Ecto neural progenitor cell (in vitro differentiated cells): Measurements from ENCODE around the gene GSN.

Source experiments
- DNase-seq: peaks from one replicate; pipeline ENCODE4 v3.0.0-alpha.2; 2018; ENCODE audit warnings: low spot score

The GSN gene

DNA sequence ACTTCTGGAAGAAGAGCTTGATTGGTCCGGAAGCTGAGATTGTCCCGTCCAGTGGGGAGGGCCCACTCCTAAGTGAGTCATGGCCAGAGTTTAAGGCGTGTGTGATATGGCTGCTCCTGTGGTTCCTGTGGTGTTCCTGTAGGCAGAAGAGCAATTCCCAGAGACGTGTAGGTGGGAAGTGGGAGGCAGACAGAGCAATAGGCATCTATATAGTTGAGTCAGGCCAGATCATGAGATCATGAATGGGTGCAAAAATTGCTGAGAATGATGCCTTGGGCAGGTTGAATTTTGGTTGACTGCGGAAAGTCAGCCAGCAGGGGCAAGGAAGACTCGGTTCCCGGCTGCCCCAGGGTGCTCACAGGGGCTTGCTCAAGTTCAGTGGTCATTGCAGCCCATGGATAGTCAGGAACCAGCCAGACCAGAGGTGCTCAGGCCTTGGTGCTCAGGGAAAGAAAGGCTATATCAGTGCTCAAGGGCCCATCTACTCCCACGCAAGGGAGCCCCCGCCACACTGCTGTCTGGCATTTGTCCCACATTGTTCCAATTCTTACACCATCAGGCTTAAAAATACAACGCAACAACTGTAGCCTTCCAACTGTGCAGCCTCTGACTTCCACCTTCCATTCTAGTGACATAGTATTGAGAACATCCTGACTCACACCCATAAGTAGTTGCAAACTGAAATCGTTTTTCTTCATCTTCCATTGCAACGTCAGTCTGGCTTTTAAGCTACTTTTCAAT is 21.0 kb upstream of the GSN start:
- DNase-seq, result no peak

DNA sequence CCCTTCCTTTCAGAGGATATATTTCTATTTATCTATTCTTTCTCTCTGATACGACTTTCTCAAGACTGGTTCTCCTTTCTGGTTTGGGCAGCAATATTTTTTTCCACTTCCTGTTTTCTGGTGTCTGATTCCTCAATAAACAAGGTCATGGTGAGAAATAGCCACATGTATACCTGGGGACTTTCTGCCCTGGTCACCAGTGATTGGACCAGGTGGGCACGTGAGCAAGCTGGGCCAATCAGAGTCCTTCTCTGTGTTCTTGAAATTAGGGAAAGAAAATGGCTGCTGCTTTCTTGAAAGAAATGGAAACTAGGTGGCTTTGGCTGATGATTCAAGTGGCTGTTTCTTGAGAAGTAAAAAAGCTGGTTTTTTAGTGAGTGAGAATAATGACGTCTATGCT is 18.4 kb upstream of the GSN start:
- no peak for DNase-seq

DNA sequence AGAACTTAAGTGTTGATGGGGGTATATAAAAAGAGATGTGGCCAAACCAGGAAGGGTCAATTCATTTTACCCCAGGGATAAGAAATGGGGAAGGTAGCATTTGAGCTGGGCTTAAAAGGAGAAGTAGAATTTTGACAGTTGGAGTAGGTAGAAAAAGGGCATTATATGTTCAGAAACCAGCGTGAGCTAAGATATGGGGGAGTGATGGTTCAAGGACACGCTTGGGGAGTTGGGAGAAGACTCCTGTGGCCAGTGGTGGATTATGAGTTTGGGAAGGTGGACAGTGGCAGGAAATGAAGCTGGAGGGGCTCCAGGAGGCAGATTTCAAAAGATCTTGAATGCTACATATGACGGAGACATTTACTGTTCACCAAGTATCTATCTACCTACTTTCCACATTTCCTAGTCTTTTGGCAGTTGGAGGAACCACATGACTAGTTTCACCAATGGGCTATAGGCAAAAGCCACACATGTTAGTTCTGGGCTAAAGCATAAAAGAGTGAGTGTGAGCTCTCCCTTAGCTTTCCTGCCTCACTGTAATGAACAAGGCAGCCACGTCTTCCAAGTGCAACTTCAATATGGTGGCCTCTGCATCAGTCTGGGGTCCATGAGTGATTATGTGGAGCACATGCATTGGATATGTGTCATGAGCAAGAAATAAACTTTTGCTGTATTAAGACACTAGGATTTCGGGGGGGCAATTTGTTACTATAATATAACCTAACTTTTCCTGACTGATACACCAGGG is 15.7 kb upstream of the GSN start:
- DNase-seq, result no peak

GRCh38 chr9:121253162-121253561 is 14.8 kb upstream of the GSN start:
- no peak for DNase-seq

DNA sequence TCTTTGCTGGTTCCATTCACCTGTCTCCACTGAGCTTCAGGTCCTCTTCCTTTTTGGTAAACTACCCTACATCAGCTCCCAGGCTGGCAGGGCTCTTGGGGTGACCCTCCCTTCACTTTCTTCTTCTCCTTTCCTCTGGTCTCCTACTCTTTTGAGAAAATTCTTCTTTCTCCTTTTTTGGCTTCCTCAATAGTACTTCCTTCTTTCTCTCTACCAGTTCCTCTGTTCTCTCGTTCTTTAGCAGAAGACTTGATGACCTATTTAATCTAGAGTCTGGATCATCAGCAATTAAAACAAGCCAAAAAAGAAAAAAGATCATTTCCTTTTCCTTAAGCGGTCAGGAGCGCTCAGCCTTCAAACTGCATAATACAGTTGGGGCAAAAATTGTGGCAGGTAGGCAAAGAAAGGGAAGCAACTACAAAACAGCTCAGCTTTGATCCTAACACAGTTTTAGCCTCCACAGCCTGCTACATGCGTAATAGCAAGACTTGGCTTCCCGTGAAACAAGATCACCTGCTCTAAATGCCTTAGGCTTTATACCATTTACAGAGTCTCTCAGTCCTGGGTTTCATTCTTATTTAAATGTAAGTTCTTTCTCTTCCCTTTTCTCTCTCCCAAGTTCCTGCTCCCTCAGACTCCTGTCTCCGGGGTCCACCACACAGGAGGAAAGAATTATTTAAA is 14.0 kb upstream of the GSN start:
- no peak for DNase-seq

DNA sequence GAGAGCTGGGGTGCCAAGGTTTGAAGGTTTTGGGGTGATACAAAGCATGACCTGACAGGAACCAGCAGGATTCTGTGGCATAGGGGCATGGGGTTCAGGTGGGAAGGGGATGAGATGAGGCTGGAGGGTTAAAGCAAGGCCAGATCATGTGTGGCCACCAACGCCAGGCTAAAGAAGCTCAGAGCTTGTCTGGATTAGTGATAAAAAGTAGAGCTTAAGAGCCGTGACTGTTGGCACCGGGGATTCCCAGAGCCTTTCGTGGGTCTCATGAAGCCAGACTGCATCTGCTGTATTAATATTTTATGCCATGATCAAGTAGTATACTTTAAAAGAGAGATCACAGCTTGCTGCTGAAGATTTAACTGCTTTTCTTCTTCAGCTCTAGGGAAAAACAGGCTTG is 8.5 kb upstream of the GSN start:
- no peak for DNase-seq

- no peak for DNase-seq
Observed at GRCh38 chr9:121259935-121260334, 8.0 kb upstream of the GSN start.

DNA sequence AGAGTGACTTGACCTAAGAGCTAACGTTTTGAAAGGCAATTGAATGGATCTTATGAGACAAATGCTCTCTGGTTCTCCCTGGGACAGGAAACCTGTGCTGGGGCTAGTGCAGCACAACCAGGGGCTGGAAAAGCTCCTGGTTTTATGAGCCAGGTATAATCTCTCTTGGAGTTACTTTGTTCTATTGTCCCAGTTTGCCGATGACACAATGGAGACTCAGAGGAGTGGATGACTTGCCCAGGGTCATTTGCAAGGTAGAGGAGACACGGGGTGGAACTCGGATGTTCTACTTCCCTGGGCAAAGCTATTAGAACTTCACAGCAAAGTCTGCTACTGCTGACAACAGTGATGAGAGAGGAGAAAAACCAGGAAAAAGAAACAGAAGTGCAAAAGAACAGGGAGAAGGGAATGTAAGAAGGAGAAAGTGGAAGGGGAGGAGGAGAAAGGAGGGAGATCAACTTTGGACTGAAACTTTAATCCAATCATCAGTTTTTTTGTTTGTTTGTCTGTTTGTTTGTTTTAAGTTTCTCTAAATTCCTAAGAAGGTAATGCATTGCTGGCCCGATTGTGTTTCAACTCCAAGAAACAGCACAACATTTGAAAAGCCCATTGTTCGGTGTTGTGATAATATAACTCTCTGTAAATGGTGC is 7.4 kb upstream of the GSN start:
- DNase-seq, result no peak

- DNase-seq, result peak; percentile 73
Observed at GRCh38 chr9:121261107-121261460, 6.9 kb upstream of the GSN start.

- DNase-seq, result no peak
Observed at GRCh38 chr9:121261755-121262154, 6.2 kb upstream of the GSN start.

DNA sequence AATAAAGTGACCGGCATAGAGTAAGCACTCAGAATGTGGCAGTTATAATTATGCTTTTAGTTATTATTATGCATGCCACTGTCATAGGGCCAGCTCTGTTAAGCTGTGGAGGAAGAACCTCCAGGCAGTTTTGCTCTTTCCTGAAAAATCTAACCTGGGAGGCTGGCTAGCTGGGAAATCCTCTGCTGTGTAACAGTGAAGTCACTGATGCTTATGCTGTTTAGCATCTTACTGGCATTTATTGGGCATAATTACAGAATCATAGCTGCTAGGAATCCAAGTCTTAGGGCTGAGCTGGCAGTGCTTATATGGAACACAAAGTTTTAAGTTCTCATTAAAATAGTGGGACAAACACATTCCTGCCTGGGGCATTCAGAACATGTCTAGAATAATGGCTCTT is 5.5 kb upstream of the GSN start:
- no peak for DNase-seq

- DNase-seq, result no peak
Observed at GRCh38 chr9:121262953-121263352, 5.0 kb upstream of the GSN start.

- DNase-seq, result no peak
Observed at GRCh38 chr9:121266356-121266755, 1.6 kb upstream of the GSN start.

DNA sequence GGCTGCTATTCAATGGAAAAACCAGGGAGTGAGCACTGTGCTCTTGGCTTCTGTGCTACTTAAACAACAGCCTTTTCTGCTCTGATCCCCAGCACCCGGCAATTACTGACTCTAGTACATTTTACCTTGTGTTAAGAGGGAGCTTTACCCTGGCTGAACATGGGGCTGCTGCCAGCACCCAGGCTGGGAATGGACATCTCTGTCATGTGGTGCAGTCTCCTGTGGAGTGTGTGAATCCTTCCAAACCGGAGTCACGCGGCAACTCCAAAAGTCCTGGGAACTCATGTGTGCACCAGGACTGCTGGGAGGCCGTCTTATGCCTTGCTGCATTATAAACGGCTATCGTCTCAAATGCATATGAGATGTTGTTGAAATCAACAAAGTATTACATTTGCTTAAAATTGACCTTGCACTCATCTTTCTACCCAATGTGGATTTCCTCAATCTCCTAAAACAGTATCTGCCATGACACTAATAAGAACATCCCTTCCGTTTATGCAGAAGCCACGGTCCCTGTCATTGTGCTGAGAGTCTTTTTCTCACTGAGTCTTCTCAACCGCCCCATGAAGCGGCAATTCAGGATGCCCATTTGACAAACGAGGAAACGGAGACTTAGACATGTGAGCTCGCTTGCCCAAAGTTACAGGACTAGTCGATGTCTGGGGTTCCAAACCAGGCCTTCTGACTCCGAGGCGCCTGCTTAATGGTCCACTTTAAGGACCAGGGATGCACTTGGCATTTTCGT is 884 bp upstream of the GSN start:
- DNase-seq, result no peak

GRCh38 chr9:121268598-121268850 is 562 bp downstream of the GSN start:
- no peak for DNase-seq

DNA sequence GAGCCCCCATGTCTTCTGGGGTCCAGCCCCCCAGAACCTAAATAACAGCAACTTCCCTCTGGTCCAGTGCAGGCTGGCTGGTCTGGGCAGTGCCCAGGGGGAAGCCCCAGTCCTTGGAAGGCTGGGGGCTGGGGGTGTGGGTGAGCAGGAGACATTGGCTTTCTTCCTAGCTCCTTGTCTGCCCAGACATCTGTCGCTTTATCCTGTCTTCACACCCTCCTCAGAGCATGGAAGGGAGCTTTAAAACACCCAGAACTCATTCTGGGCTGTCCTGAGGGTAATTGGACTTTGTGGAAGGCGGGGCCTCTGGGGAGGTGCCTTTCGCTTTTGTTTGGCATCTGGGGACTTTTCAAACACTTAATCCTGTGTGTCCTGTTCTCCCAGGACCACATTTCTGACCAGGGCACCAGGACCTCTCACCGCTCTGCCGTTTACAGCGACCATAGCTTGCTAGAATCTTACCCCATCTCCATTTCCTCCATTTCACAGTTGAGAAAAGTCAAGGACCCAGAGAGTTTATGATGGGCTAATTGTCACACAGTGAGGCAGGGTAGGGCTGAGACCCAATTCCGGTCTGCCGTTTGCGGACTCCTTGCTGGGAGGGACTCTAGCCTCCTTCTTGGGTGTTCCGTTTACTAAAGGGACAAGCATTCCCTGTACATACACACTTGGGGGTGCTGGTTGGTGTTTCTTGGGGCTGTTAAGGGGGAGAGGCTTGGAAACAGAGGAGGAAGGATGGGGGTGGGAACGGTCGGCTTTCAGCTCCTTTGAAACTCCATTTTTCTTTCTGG is 1.1 kb downstream of the GSN start:
- no peak for DNase-seq

DNA sequence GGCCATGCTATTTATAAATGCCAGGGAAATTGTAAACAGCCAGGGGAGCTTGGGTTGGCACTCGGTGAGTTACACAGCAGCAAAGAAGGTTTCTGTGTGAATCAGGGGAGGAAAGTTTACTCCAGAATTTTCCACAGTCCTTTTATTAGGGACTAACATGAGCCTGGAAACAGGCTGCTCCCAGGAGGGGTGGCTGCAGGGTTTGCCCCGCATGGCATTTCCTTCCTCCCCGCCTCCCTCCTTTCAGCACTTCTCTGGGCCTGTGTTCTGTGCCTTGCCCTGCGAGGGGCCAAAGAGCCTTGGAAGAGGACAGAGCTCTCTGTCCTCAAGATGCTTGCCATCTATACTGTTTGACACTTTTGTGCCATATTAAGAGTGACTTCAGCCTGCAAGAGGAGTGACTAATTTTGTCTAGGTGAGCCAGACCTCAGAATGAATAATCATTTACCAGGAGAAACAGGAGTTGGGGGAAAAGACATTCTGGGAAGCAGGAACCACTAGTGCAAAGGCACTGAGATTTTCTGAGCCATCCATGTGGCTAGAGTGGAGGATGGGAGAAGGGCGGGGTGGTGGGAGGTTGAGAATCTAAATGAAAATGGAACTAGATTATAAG is 1.8 kb downstream of the GSN start:
- DNase-seq, result no peak

DNA sequence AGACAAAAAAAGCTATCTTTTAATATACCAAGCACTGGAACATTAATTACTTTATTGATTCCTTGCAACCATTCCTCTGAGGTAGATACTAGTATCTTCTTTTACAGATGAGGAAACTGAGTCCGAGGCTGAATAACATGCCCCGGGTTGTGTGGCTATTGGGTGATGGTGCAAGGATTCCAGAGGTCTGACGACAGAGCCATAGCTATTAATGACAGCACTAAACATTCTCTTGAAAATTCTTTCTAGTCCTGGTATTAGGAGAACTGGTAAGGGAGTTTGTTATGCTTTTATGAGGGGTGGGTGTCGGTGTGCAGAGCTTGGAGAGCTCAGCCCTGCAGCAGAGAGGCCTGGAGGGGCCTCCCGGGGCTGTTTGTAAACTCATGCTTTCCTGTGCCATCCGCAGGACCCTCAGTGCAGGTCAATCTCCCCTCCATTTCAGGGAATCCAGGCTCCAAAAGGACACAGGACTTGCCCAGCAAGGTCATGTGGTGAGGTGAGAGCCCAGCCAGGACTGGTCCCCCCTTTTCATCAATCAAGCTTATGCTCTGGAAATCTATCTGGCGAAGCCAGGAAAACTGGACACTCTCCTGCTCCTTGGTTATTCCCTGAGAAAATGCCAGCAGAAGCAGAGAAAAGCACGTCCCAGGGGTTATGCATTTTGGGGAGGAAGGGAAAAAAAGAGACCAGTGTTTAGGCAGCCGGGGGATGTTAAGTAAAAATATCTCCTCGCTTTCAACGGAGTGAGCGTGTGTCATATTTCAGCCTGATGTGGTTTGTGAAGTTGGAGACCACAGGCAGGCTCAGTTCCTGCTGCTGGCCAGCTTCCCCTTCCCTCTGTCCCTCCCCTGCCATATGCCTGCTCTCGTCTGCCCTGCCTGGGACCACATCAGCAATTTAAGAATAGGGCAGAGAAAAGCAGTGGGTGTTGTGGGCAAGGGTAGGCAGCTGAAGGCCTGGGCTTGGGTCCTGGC is 3.7 kb downstream of the GSN start:
- DNase-seq, result no peak

DNA sequence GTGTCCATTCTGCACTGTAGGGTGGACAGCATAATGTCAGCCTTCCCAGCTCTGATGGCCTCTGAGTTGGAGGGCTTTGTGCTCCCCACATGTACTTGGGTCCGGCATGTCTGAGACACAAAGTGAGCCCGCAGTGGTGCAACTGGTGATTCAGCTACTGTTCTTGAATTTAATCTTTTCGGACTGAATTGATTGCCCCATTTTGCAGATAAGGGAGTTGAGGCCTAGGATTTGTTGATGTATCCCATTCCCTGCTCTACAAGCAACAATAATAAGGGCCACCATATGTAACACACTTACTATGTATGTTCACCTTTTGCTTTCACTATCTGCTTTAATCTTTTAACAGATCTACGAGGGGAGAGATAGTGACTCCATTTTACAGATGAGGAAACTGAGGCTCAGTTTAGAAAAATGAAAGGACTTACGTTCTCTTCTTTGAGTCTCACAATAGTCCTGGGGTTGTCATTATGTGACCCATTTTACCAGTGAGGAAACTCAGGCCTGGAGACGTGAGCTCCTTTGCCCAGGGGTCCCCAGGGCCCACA is 4.5 kb downstream of the GSN start:
- DNase-seq, result no peak
